RKO (cell line): ENCODE results near the gene SAMD4A.

ENCODE experiments used
- DNase-seq: peaks from one replicate; pipeline ENCODE4 v3.0.0-alpha.2; 2016; ENCODE audit warnings: low spot score

Gene SAMD4A

GRCh38 chr14:54763761-54764160 lies 196.8 kb downstream of the SAMD4A start:
- no peak for DNase-seq

- DNase-seq, result no peak
Measured at GRCh38 chr14:54766276-54767138, 199.6 kb downstream of the SAMD4A start.

- DNase-seq, result no peak
Measured at GRCh38 chr14:54767139-54767431, 200.2 kb downstream of the SAMD4A start.

- DNase-seq, result no peak
Measured at GRCh38 chr14:54767450-54767849, 200.5 kb downstream of the SAMD4A start.

- DNase-seq, result no peak
Measured at GRCh38 chr14:54768501-54769129, 201.7 kb downstream of the SAMD4A start.

GRCh38 chr14:54769951-54770863 lies 203.3 kb downstream of the SAMD4A start:
- DNase-seq, result no peak

GRCh38 chr14:54771411-54772027 lies 204.6 kb downstream of the SAMD4A start:
- DNase-seq, result no peak

GRCh38 chr14:54772451-54772881 lies 205.5 kb downstream of the SAMD4A start:
- peak; percentile 43 for DNase-seq

- peak; percentile 100 for DNase-seq
Measured at GRCh38 chr14:54773171-54774006, 206.5 kb downstream of the SAMD4A start.

- DNase-seq, result no peak
Measured at GRCh38 chr14:54774824-54775223, 207.9 kb downstream of the SAMD4A start.

- DNase-seq, result no peak
Measured at GRCh38 chr14:54775486-54776140, 208.7 kb downstream of the SAMD4A start.

- DNase-seq, result no peak
Measured at GRCh38 chr14:54776361-54777001, 209.6 kb downstream of the SAMD4A start.

GRCh38 chr14:54777395-54777794 lies 210.5 kb downstream of the SAMD4A start:
- DNase-seq, result no peak

GRCh38 chr14:54778618-54779345 lies 211.9 kb downstream of the SAMD4A start:
- no peak for DNase-seq

- no peak for DNase-seq
Measured at GRCh38 chr14:54781080-54781479, 214.2 kb downstream of the SAMD4A start.

- no peak for DNase-seq
Measured at GRCh38 chr14:54781961-54782750, 215.2 kb downstream of the SAMD4A start.

GRCh38 chr14:54782751-54783659 lies 216.1 kb downstream of the SAMD4A start:
- DNase-seq, result no peak

GRCh38 chr14:54783660-54784015 lies 216.7 kb downstream of the SAMD4A start:
- no peak for DNase-seq
